Activated T-helper 1 cell treated with anti-CD3 and anti-CD28 coated beads, Interleukin-12 subunit alpha, Interleukin-12 subunit beta, Interleukin-2, Interleukin-4 antibody, amounts not matched to agents 30 ng/mL and 10 ng/mL and 1 ng/mL, durations not matched to agents 14 hours and 24 hours and 36 hours (primary cell): ENCODE results near the gene UBE2D2. TPM values are rescaled to one million over a fixed set of nuclear protein-coding genes. Genes with fewer than 3 reads are reported as not detected.
A peak's percentile ranks its signal among the peaks of the same experiment; 100 is the strongest.
"Not testable (repeated sequence)": the region's sequence is repeated elsewhere in the genome, so short reads cannot be mapped to it uniquely, and the experiment has no call there.

Experiments used
- DNase-seq: peaks from one replicate; pipeline ENCODE4 v3.0.0; 2021; ENCODE audit warnings: low spot score
- H3K27ac Mint-ChIP-seq: one replicate; pipeline ENCODE4 v1.8.0; 2021; ENCODE audit warnings: mild to moderate bottlenecking, mixed read lengths
- H3K27me3 Mint-ChIP-seq: one replicate; pipeline ENCODE4 v1.8.0; 2022; ENCODE audit warnings: mild to moderate bottlenecking, moderate library complexity, mixed read lengths; ENCODE audit not compliant: insufficient read depth
- H3K36me3 Mint-ChIP-seq: one replicate; pipeline ENCODE4 v1.8.0; 2021; ENCODE audit warnings: low read depth, mixed read lengths
- H3K4me1 Mint-ChIP-seq: one replicate; pipeline ENCODE4 v1.8.0; 2021; ENCODE audit warnings: low read depth, mixed read lengths
- H3K4me3 Mint-ChIP-seq: one replicate; pipeline ENCODE4 v1.8.0; 2021; ENCODE audit warnings: mild to moderate bottlenecking, moderate library complexity, mixed read lengths
- H3K9me3 Mint-ChIP-seq: one replicate; pipeline ENCODE4 v1.8.0; 2021; ENCODE audit warnings: mixed read lengths
- intact Hi-C: fragments of 100-400 bp; cut with micrococcal nuclease; formaldehyde crosslinking; loops from one replicate; pipeline ENCODE4 v1.15.1; 2024
- total RNA-seq: library from RNA; stranded (reverse); gene quantifications from 2 replicates; pipeline ENCODE4 v1.2.3, GENCODE V29; 2022

Gene UBE2D2
- total RNA-seq, 1 donor from 2014 or later = 265 TPM

GRCh38 chr5:139600336-139600949 is 39.3 kb downstream of the UBE2D2 start:
- intact Hi-C loops = no loop called here
- peaks cover 23% of the 10 kb centered on the region for H3K4me1 Mint-ChIP-seq
- peaks cover 21% of the 10 kb centered on the region for H3K36me3 Mint-ChIP-seq
- no peak overlapping the region for H3K4me3 Mint-ChIP-seq
- H3K27ac Mint-ChIP-seq = no peak overlapping the region
- no peaks in the 10 kb centered on the region for H3K9me3 Mint-ChIP-seq
- no peaks in the 10 kb centered on the region for H3K27me3 Mint-ChIP-seq
- DNase-seq = no peak

- Mint-ChIP-seq H3K27ac (no peak overlapping the region), H3K9me3 (no peaks in the 10 kb centered on the region), H3K4me1 (peaks cover 23% of the 10 kb centered on the region), H3K27me3 (no peaks in the 10 kb centered on the region), H3K36me3 (peaks cover 20% of the 10 kb centered on the region), H3K4me3 (no peak overlapping the region)
- intact Hi-C loops = no loop called here
- DNase-seq = no peak
These were observed 40.3 kb downstream of the UBE2D2 start for GRCh38 chr5:139601429-139601828.

- DNase-seq, intact Hi-C loops, H3K27me3 Mint-ChIP-seq, H3K27ac Mint-ChIP-seq, H3K4me3 Mint-ChIP-seq, H3K9me3 Mint-ChIP-seq: not testable (repeated sequence)
- Mint-ChIP-seq H3K36me3 (peaks cover 20% of the 10 kb centered on the region), H3K4me1 (peaks cover 22% of the 10 kb centered on the region)
These were observed 40.8 kb downstream of the UBE2D2 start for GRCh38 chr5:139601948-139602347.

- H3K27me3 Mint-ChIP-seq = no peaks in the 10 kb centered on the region
- H3K4me1 Mint-ChIP-seq = peaks cover 5% of the 10 kb centered on the region
- intact Hi-C loops = no loop called here
- DNase-seq = no peak
- peaks cover 15% of the 10 kb centered on the region for H3K36me3 Mint-ChIP-seq
- H3K4me3 Mint-ChIP-seq = no peak overlapping the region
- H3K27ac Mint-ChIP-seq = no peak overlapping the region
- no peaks in the 10 kb centered on the region for H3K9me3 Mint-ChIP-seq
These were observed 44.7 kb downstream of the UBE2D2 start for GRCh38 chr5:139605887-139606286.

DNA sequence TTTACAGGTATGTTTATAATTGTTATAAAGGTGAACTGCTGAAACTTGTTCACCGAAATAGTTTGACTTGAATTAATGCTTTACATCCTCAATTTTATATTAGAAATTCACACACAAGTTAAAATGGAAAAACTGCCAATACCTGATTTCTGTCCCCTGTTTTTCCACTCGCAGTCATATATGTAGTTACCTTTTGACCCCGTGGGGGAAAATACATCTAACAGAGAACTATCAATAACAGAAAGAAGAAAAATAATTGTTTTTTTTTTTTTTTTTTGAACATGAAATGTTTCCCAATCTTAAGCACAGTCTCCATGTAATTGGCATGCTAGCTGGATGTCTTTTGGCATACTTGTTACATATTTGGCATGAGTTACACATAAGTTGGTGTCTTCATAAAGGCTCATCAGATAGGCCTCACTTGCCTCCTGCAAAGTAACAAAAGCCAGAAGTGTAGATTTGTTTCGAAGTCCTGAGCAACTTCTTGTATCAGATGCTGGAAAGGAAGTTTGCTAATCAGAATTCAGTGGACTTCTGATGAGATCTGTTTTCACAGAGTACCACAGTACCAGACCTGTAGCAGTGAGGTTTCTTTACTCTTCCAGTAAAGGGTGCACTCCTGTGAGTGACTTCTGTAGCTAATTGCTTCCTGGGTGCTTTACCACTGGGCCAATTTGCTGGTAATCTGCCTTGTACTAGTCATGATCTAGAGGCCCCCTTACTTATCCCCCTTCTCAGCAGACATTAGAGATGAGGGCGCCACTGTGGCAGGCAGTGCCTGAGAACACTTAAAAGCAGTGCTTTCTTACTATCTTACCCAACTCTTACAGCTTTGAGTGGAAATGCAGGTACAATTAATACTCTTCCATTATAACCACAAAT is 50.8 kb downstream of the UBE2D2 start:
- no peak for DNase-seq
- H3K27ac Mint-ChIP-seq = peak overlapping the region; percentile 61
- H3K4me3 Mint-ChIP-seq = no peak overlapping the region
- intact Hi-C loops = loop anchor here (5.0 kb wide), 1 partner anchor 35 kb away; no protein-coding TSS in a partner anchor
- no peaks in the 10 kb centered on the region for H3K9me3 Mint-ChIP-seq
- H3K27me3 Mint-ChIP-seq = no peaks in the 10 kb centered on the region
- peaks cover 20% of the 10 kb centered on the region for H3K36me3 Mint-ChIP-seq
- H3K4me1 Mint-ChIP-seq = peaks cover 25% of the 10 kb centered on the region

- Mint-ChIP-seq H3K27ac (no peak overlapping the region), H3K4me1 (peaks cover 15% of the 10 kb centered on the region), H3K9me3 (no peaks in the 10 kb centered on the region), H3K36me3 (peaks cover 52% of the 10 kb centered on the region), H3K27me3 (no peaks in the 10 kb centered on the region), H3K4me3 (no peak overlapping the region)
- intact Hi-C loops = no loop called here
- DNase-seq = no peak
These were observed 58.7 kb downstream of the UBE2D2 start for GRCh38 chr5:139619861-139620260.

- H3K4me1 Mint-ChIP-seq, H3K27ac Mint-ChIP-seq, H3K27me3 Mint-ChIP-seq, intact Hi-C loops, H3K9me3 Mint-ChIP-seq, H3K4me3 Mint-ChIP-seq, DNase-seq: not testable (repeated sequence)
- H3K36me3 Mint-ChIP-seq = peaks cover 47% of the 10 kb centered on the region
These were observed 64.3 kb downstream of the UBE2D2 start for GRCh38 chr5:139625398-139625797.

- Mint-ChIP-seq H3K27me3 (no peaks in the 10 kb centered on the region), H3K4me1 (peaks cover 21% of the 10 kb centered on the region), H3K9me3 (no peaks in the 10 kb centered on the region), H3K36me3 (peaks cover 22% of the 10 kb centered on the region), H3K27ac (no peak overlapping the region), H3K4me3 (no peak overlapping the region)
- DNase-seq = no peak
- intact Hi-C loops = loop anchor here (5.0 kb wide), 1 partner anchor 216 kb away; no protein-coding TSS in a partner anchor
These were observed 69.7 kb downstream of the UBE2D2 start for GRCh38 chr5:139630855-139631254.

- Mint-ChIP-seq H3K36me3 (peaks cover 22% of the 10 kb centered on the region), H3K27ac (no peak overlapping the region), H3K9me3 (no peaks in the 10 kb centered on the region), H3K4me3 (no peak overlapping the region), H3K4me1 (peaks cover 29% of the 10 kb centered on the region), H3K27me3 (no peaks in the 10 kb centered on the region)
- intact Hi-C loops = loop anchor here (5.0 kb wide), 1 partner anchor 216 kb away; no protein-coding TSS in a partner anchor
- DNase-seq = no peak
These were observed 70.5 kb downstream of the UBE2D2 start for GRCh38 chr5:139631520-139632165.

DNA sequence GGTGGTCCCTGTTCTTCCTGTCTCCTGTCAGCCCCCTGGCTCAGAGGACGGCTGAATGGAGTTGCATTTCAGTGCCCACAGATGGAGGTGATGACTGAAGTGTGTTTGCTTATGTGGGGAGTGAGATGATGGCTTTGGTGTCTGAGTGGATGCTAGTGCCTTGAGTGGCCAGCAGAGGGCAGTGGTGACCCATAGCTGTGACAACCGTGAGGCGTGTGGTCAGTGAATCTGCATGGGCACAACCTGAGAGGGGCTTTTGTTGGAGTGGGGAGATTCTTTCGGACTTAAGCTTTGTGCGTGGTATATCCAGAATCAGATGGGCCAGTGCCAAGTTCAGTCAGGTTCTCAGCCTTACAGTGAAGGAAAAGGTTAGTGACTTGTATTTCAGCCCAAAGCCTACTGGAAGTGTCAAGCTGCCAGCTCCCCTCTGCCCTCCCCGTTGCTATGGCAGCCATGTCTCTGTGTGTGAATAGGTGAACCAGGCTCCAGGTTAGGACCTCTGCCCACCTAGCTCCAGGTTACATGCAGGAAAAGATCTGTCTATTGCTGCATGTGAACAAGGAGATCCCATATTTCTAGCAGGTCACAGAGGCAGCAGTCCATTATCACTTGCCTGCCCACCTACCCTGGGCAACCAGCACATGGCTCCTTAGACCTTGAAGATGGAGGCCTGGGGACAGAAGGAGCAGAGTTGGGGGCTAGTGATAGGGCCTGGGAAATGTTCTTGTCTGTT is 72.3 kb downstream of the UBE2D2 start:
- DNase-seq = peak; percentile 48
- H3K36me3 Mint-ChIP-seq = peaks cover 10% of the 10 kb centered on the region
- H3K4me1 Mint-ChIP-seq = peaks cover 35% of the 10 kb centered on the region
- H3K27me3 Mint-ChIP-seq = no peaks in the 10 kb centered on the region
- intact Hi-C loops = loop anchor here (1.0 to 5.0 kb wide), 6 partner anchors 35 to 214 kb away; no protein-coding TSS in a partner anchor
- H3K27ac Mint-ChIP-seq = peak overlapping the region; percentile 11
- H3K4me3 Mint-ChIP-seq = no peak overlapping the region
- H3K9me3 Mint-ChIP-seq = no peaks in the 10 kb centered on the region

DNA sequence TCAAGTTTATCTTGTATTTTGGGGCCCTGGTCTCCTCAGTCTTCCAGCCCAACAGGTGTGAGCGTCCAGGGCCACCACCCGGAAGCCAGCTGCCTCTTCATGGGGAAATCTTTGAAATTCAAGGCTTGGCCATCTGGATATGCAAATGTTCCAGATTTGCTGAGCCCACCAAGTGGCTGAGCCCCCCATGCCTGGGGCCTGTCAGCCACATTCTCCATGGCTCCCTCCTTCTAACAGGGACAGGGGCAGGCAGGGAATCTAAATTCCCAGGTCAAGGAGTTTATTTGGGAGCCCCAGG is 72.8 kb downstream of the UBE2D2 start:
- intact Hi-C loops = loop anchor here (5.0 kb wide), 1 partner anchor 213 kb away; no protein-coding TSS in a partner anchor
- no peak for DNase-seq
- peaks cover 35% of the 10 kb centered on the region for H3K4me1 Mint-ChIP-seq
- no peak overlapping the region for H3K27ac Mint-ChIP-seq
- H3K27me3 Mint-ChIP-seq = no peaks in the 10 kb centered on the region
- H3K36me3 Mint-ChIP-seq = peaks cover 12% of the 10 kb centered on the region
- H3K4me3 Mint-ChIP-seq = no peak overlapping the region
- no peaks in the 10 kb centered on the region for H3K9me3 Mint-ChIP-seq

DNA sequence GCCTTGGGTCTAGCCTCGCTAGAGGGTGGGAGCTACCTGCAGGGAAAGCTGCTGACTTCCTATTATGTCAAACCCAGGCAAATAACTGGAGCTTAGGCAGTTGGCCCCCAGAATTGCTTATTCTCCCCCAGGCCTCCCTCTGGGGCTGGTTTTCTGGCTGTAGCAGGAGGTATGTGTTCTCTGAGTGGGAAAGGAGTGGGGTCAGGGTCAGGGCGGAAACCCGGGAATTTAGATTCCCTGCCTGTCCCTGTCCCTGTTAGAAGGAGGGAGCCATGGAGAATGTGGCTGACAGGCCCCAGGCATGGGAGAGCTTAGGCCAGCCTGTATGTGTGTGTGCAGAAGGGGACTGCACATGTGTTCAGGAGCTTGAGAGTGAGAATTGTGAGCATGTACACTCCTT is 73.4 kb downstream of the UBE2D2 start:
- no peaks in the 10 kb centered on the region for H3K9me3 Mint-ChIP-seq
- peaks cover 8% of the 10 kb centered on the region for H3K36me3 Mint-ChIP-seq
- intact Hi-C loops = loop anchor here (5.0 kb wide), 1 partner anchor 213 kb away; no protein-coding TSS in a partner anchor
- no peaks in the 10 kb centered on the region for H3K27me3 Mint-ChIP-seq
- no peak overlapping the region for H3K27ac Mint-ChIP-seq
- no peak for DNase-seq
- H3K4me1 Mint-ChIP-seq = peaks cover 39% of the 10 kb centered on the region
- no peak overlapping the region for H3K4me3 Mint-ChIP-seq
